A673 (cell line): ENCODE data around the gene ELFN1.

Experiments used
- EZH2 ChIP-seq: fragments of 200-600 bp; sonication (generic); IDR thresholded peaks from 2 replicates; pipeline ENCODE4 v1.6.1; 2017; ENCODE audit warnings: borderline replicate concordance, low read depth, mild to moderate bottlenecking, mixed read lengths, antibody characterized with exemption, low read length; ENCODE audit not compliant: poor library complexity, severe bottlenecking
- TF ChIP-seq, protein P1 (sequence below): fragments of 300-800, 200-600 bp; sonication (generic); conservative IDR thresholded peaks from 2 replicates; pipeline ENCODE4 v1.5.1; 2017; ENCODE audit warnings: low read depth, mild to moderate bottlenecking, antibody characterized with exemption, low read length, moderate library complexity, mixed read lengths

DNA sequence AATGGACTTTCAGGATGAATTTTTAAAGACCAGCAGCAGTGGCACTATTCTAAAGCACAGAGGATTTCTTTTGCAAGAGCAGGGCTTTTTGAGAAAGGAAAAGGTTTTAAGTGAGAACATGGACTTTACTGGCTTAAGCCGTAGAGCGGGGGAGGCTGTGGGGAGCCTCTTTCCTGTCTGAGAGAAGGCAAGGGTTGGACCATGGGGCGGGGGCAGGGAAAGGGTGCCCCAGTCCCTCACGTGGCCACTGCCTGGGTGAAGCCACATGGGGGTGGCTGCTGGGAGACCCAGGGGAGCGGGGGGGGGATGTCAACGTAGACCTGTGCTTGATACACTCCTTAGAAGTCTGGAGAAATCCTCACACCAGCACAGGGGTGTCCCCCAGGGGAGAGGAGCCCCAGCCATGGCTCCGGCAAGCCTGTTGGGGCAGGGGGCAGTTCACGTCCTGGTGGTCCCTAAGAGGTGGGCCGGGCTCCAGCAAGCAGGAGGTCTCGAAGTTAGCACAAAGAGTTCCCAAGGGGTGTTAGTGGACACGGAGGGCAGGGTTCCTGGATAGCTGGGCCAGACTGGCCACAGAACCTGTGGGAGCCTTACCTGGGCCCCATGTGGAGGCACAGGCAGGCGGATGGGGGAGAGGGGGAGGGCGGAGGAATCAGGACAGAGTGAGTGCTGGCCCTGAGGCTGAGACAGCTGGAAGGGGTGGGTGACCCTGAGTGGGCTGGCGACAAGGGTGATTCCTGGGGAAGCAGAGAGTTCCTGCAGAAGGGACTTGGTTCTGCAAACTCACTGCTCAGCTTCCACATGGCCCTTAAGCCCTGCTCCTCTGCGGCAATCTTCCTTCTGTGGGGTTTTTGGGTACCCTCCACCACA lies 36.9 kb upstream of the ELFN1 start:
- TF ChIP-seq, protein P1, sequence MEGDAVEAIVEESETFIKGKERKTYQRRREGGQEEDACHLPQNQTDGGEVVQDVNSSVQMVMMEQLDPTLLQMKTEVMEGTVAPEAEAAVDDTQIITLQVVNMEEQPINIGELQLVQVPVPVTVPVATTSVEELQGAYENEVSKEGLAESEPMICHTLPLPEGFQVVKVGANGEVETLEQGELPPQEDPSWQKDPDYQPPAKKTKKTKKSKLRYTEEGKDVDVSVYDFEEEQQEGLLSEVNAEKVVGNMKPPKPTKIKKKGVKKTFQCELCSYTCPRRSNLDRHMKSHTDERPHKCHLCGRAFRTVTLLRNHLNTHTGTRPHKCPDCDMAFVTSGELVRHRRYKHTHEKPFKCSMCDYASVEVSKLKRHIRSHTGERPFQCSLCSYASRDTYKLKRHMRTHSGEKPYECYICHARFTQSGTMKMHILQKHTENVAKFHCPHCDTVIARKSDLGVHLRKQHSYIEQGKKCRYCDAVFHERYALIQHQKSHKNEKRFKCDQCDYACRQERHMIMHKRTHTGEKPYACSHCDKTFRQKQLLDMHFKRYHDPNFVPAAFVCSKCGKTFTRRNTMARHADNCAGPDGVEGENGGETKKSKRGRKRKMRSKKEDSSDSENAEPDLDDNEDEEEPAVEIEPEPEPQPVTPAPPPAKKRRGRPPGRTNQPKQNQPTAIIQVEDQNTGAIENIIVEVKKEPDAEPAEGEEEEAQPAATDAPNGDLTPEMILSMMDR: no peak
- no peak for TF ChIP-seq EZH2
